ENCODE data around the gene UCHL5. TPM values are rescaled to one million over a fixed set of nuclear protein-coding genes. Genes with fewer than 3 reads are reported as not detected.
"Not testable (repeated sequence)": the region's sequence is repeated elsewhere in the genome, so short reads cannot be mapped to it uniquely, and the experiment has no call there.

The UCHL5 gene
- total RNA-seq, 2 donors from 2014 or later: 21.0 to 40.8 TPM

GRCh38 chr1:193060115-193060403, 899 bp upstream of the UCHL5 start:
- Histone ChIP-seq H3K9me3 (no peaks in the 10 kb centered on the region), H3K27ac (peak overlapping the region; percentile 97 to 98), H3K27me3 (replicated peaks; ENCODE audit: insufficient read depth) (no peaks in the 10 kb centered on the region), H3K36me3 (no peaks in the 10 kb centered on the region), H3K4me1 (ENCODE audit: control insufficient read depth in 1 of 2, low read depth in 2 of 2) (peaks cover 36% of the 10 kb centered on the region in 2 donors), H3K4me3 (peak overlapping the region; percentile 86)
- ATAC-seq (ENCODE audit: insufficient number of reproducible peaks, low FRiP score, low read depth) (no peak), DNase-seq (ENCODE audit: low spot score) (no peak)
- no peak for TF ChIP-seq CTCF (IDR thresholded peaks at IDR 0.05)

DNA sequence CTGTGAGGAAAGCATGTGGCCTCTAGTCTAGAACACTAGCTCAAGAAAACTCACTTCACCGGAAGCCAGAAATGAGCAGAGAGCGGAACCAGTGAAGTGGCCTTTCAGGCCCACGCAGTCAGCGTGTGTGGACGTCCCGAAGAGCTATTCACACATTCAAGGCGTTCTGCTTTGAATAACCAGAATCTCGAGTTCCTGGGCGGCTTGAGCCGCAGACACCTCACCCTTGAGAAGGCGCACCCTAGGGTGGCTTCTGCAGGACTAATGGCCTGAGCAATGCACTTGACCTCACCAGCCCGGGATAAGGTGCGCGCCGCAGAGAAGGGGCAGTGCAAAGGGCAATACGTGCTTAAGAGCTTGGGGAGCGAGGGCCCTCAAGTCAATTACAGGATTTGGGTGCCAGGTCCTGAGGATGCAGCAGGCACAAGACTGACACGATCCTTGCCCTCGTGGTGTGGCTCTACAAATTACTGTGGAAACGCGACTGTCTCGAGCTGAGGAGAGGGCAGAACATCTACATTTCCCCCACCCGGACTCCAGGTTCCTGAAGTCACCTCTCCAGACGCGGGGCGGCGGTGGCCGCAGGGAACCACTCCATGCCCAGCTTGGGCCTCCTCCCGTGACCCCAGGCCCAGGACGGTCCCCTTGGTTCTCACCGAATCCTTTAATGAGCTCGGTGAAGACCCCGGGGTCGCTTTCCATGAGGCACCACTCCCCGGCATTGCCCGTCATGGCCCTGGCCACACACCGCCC, 455 bp downstream of the UCHL5 start:
- no peak for TF ChIP-seq CTCF (IDR thresholded peaks at IDR 0.05)
- H3K36me3 ChIP-seq: no peaks in the 10 kb centered on the region
- DNase-seq (ENCODE audit: low spot score): no peak
- H3K27me3 ChIP-seq (replicated peaks; ENCODE audit: insufficient read depth): no peaks in the 10 kb centered on the region
- peak overlapping the region; percentile 97 to 98 for H3K27ac ChIP-seq
- H3K4me3 ChIP-seq: peak overlapping the region; percentile 86
- ATAC-seq (ENCODE audit: insufficient number of reproducible peaks, low FRiP score, low read depth): peak; percentile 9
- H3K4me1 ChIP-seq (ENCODE audit: control insufficient read depth in 1 of 2, low read depth in 2 of 2): peaks cover 33 to 34% of the 10 kb centered on the region in 2 donors
- H3K9me3 ChIP-seq: no peaks in the 10 kb centered on the region

- Histone ChIP-seq H3K4me1 (ENCODE audit: control insufficient read depth in 1 of 2, low read depth in 2 of 2) (peaks cover 14% of the 10 kb centered on the region in 2 donors), H3K27ac (no peak overlapping the region), H3K36me3 (no peaks in the 10 kb centered on the region), H3K4me3 (no peak overlapping the region), H3K9me3 (no peaks in the 10 kb centered on the region), H3K27me3 (replicated peaks; ENCODE audit: insufficient read depth) (no peaks in the 10 kb centered on the region)
- ATAC-seq (ENCODE audit: insufficient number of reproducible peaks, low FRiP score, low read depth): no peak
- no peak for DNase-seq (ENCODE audit: low spot score)
- TF ChIP-seq CTCF (IDR thresholded peaks at IDR 0.05): no peak
Measured at GRCh38 chr1:193054169-193054675, 4.9 kb downstream of the UCHL5 start.

GRCh38 chr1:193048913-193049312, 10.2 kb downstream of the UCHL5 start:
- H3K4me1 ChIP-seq (ENCODE audit: control insufficient read depth in 1 of 2, low read depth in 2 of 2); H3K36me3 ChIP-seq; H3K4me3 ChIP-seq; DNase-seq (ENCODE audit: low spot score); H3K9me3 ChIP-seq; ATAC-seq (ENCODE audit: insufficient number of reproducible peaks, low FRiP score, low read depth); H3K27ac ChIP-seq; H3K27me3 ChIP-seq (replicated peaks; ENCODE audit: insufficient read depth): not testable (repeated sequence)

- TF ChIP-seq CTCF (IDR thresholded peaks at IDR 0.05): no peak
- no peak overlapping the region for H3K27ac ChIP-seq
- ATAC-seq (ENCODE audit: insufficient number of reproducible peaks, low FRiP score, low read depth) (no peak), DNase-seq (ENCODE audit: low spot score) (no peak)
- no peaks in the 10 kb centered on the region for H3K4me1 ChIP-seq (ENCODE audit: control insufficient read depth in 1 of 2, low read depth in 2 of 2)
- no peaks in the 10 kb centered on the region for H3K27me3 ChIP-seq (replicated peaks; ENCODE audit: insufficient read depth)
- no peaks in the 10 kb centered on the region for H3K9me3 ChIP-seq
- H3K36me3 ChIP-seq: peaks cover 3% of the 10 kb centered on the region
- H3K4me3 ChIP-seq: no peak overlapping the region
Measured at GRCh38 chr1:193042766-193043691, 16.1 kb downstream of the UCHL5 start.

All from thoracic aorta (tissue), 2 donors.